PFSK-1 (cell line): Measurements from ENCODE around the gene CAPN5.

Source experiments
- FOXP2 ChIP-seq: optimal IDR thresholded peaks from 2 replicates; pipeline ENCODE3; 2011; ENCODE audit warnings: borderline replicate concordance, control low read depth, inconsistent platforms; ENCODE audit not compliant: insufficient read depth; ENCODE audit errors: extremely low read length, extremely low read depth
- POLR2AphosphoS5 ChIP-seq: IDR thresholded peaks from 2 replicates; pipeline ENCODE4 v1.6.1; 2012; ENCODE audit warnings: low read depth, mild to moderate bottlenecking, control low read depth, low read length, moderate library complexity
- REST ChIP-seq, 2 experiments: IDR thresholded peaks; 2 replicates each; pipeline versions ENCODE4 v1.6.1 to v1.8.0; 2011 to 2012; ENCODE audit warnings: low read depth in 2 of 2, low read length in 2 of 2, control low read depth in 1 of 2, inconsistent platforms in 1 of 2, mild to moderate bottlenecking in 1 of 2, moderate library complexity in 1 of 2; ENCODE audit not compliant: insufficient read depth in 1 of 2
- SIN3A ChIP-seq: IDR thresholded peaks from 2 replicates; pipeline ENCODE4 v1.6.1; 2012; ENCODE audit warnings: mild to moderate bottlenecking, low read length, moderate library complexity, borderline replicate concordance; ENCODE audit not compliant: insufficient read depth
- TAF1 ChIP-seq: IDR thresholded peaks from 2 replicates; pipeline ENCODE4 v1.6.1; 2012; ENCODE audit warnings: low read length, control low read depth, borderline replicate concordance; ENCODE audit not compliant: insufficient read depth

GRCh38 chr11:77042111-77042726 is 24.6 kb upstream of the CAPN5 start:
- no peak for TF ChIP-seq TAF1
- no peak for TF ChIP-seq SIN3A
- no peak for TF ChIP-seq POLR2AphosphoS5
- no peak for TF ChIP-seq FOXP2
- TF ChIP-seq REST (IDR thresholded peaks at IDR 0.05; ENCODE audit: insufficient read depth in 1 of 2, low read depth in 2 of 2, low read length in 2 of 2), result no peak
